Coronary artery (tissue), 2 donors: ENCODE data around the gene UBE2H.

ENCODE experiments used
- DNase-seq: peaks from one replicate; pipeline ENCODE4 v3.0.0-alpha.2; 2017; ENCODE audit warnings: low spot score
- H3K27ac ChIP-seq, 2 donors: fragments of 200-600 bp; sonication (generic); one replicate each; pipeline ENCODE4 v1.5.1; 2016 to 2019
- H3K4me3 ChIP-seq: fragments of 200-600 bp; sonication (generic); 2 replicates; pipeline ENCODE4 v1.5.1; 2016; ENCODE audit warnings: mild to moderate bottlenecking, moderate library complexity
- TF ChIP-seq, protein P1 (sequence below): fragments of 200-600 bp; sonication (generic); IDR thresholded peaks from one replicate; pipeline ENCODE4 v1.5.1; 2019; ENCODE audit warnings: antibody characterized with exemption

UBE2H gene

DNA sequence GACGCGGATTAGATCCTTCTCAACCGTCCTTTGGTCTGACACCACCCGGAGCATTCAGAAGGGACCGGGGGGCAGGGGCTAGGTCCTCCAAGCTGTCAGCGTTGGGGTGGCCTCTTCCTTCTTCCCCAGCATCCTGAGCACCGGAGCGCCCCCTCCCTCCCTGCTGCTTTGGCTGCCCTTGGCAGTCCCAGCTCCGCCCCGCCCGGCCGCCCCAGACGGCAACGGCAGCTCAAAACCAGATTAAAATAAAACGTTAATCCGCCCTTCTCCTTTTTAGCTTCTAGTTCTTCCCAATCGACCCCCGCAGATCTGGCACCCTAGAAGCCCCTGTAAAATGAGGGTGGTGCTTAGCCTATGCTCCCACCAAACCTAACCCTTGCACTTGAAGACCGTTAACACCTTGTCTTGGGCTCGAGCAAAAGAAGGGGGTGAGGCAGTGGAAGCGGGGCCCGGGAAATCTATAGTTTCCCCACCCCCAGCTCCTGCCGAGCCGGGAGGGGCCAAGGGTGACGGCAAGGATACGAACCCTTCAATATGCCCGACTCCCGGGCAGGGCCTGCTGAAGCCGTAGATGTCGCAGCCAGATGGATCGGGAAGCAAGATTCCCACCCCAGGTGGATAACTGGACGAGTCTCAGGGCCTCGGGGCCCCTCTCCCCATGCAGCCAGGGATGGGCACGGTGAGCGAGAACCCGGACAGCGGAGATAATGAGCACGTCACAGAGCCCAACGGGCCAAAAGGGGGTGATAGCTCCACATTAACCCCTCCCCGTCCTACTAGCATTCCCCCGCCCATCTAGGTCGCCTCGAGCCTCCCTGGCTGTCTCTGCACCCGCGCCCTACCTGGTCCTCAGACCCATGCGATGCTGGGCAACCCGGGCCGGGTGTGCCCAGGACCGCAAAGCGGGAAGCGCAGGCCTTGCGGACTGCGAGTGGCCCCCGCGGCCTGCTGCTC is 171.5 kb downstream of the UBE2H start:
- DNase-seq = no peak
- H3K27ac ChIP-seq = no peak overlapping the region
- peak overlapping the region; percentile 66 for H3K4me3 ChIP-seq
- TF ChIP-seq, protein P1, sequence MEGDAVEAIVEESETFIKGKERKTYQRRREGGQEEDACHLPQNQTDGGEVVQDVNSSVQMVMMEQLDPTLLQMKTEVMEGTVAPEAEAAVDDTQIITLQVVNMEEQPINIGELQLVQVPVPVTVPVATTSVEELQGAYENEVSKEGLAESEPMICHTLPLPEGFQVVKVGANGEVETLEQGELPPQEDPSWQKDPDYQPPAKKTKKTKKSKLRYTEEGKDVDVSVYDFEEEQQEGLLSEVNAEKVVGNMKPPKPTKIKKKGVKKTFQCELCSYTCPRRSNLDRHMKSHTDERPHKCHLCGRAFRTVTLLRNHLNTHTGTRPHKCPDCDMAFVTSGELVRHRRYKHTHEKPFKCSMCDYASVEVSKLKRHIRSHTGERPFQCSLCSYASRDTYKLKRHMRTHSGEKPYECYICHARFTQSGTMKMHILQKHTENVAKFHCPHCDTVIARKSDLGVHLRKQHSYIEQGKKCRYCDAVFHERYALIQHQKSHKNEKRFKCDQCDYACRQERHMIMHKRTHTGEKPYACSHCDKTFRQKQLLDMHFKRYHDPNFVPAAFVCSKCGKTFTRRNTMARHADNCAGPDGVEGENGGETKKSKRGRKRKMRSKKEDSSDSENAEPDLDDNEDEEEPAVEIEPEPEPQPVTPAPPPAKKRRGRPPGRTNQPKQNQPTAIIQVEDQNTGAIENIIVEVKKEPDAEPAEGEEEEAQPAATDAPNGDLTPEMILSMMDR = no peak
